HL-60 (cell line): ENCODE data around the gene TBC1D3B.

Source experiments
- DNase-seq, 2 experiments: peaks; one replicate each; pipeline ENCODE4 v3.0.0-alpha.2; 2010 to 2020; ENCODE audit warnings: low read depth in 1 of 2, low spot score in 1 of 2
- H3K27ac ChIP-seq: fragments of 250-450 bp; sonication (Bioruptor Pico); replicated peaks from 2 replicates; pipeline ENCODE4 v1.5.1; 2020; ENCODE audit warnings: mild to moderate bottlenecking, moderate library complexity
- H3K27me3 ChIP-seq: fragments of 250-450 bp; sonication (Bioruptor Pico); 2 replicates; pipeline ENCODE4 v1.5.1; 2021; ENCODE audit warnings: mild to moderate bottlenecking, moderate library complexity; ENCODE audit not compliant: insufficient read depth, poor library complexity, severe bottlenecking
- H3K4me3 ChIP-seq: replicated peaks from 2 replicates; pipeline ENCODE4 v1.5.1; 2011; ENCODE audit warnings: mild to moderate bottlenecking, control low read depth, low read length; ENCODE audit not compliant: insufficient read depth
- CTCF ChIP-seq: IDR thresholded peaks from one replicate; pipeline ENCODE4 v1.5.1; 2011; ENCODE audit warnings: low read length, control low read depth, inconsistent platforms; ENCODE audit not compliant: insufficient read depth
- GABPA ChIP-seq: IDR thresholded peaks from 2 replicates; pipeline ENCODE4 v1.6.1; 2012; ENCODE audit warnings: low read depth
- POLR2AphosphoS5 ChIP-seq: IDR thresholded peaks from 2 replicates; pipeline ENCODE4 v1.6.1; 2012; ENCODE audit warnings: low read depth
- REST ChIP-seq: IDR thresholded peaks from 2 replicates; pipeline ENCODE4 v1.6.1; 2012; ENCODE audit warnings: low read depth; ENCODE audit not compliant: insufficient replicate concordance
- SPI1 ChIP-seq: IDR thresholded peaks from 2 replicates; pipeline ENCODE4 v1.6.1; 2012; ENCODE audit warnings: low read depth, mild to moderate bottlenecking, borderline replicate concordance

The TBC1D3B gene

DNA sequence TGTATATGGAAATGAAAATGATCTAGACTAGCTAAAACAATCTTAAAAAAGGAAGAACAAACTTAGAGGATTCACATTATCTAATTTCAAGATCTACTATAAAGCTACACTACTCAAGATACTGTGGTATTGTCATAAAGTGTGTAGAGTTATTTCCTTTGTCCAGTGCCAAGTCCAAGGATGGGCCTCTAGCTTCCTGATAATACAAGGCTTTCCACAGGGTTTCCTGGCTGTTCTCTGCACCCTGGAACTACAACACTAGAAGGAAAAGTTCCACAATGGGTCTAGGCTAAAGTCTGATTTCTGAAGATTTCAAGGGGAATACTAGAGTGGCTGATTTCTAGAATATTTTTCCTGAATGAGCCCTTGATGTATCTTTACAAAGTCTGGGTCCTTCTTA lies 34.2 kb downstream of the TBC1D3B start:
- TF ChIP-seq REST (no peak), POLR2AphosphoS5 (no peak), SPI1 (no peak), CTCF (no peak), GABPA (no peak)
- no peak for DNase-seq
- H3K27me3 ChIP-seq: no peaks in the 10 kb centered on the region

GRCh38 chr17:36136439-36136838 lies 40.0 kb downstream of the TBC1D3B start:
- Histone ChIP-seq H3K27ac (peak overlapping the region; percentile 56), H3K27me3 (no peaks in the 10 kb centered on the region), H3K4me3 (no peak overlapping the region)
- TF ChIP-seq GABPA (no peak), POLR2AphosphoS5 (no peak), CTCF (no peak), REST (no peak)
- no peak for DNase-seq

More for the DNA sequence above, 34.2 kb downstream of the TBC1D3B start:
- Histone ChIP-seq H3K27ac (no peak overlapping the region), H3K4me3 (no peak overlapping the region)

GRCh38 chr17:36136036-36136435 lies 40.4 kb downstream of the TBC1D3B start:
- Histone ChIP-seq H3K27me3 (no peaks in the 10 kb centered on the region), H3K4me3 (no peak overlapping the region)
- peak in 1 of 2 experiments; percentile 57 for DNase-seq

More at GRCh38 chr17:36136036-36136435, 40.4 kb downstream of the TBC1D3B start:
- TF ChIP-seq POLR2AphosphoS5 (no peak), SPI1 (no peak; the same call in 1 of the 2 replicates), GABPA (no peak), CTCF (no peak), REST (no peak)
- H3K27ac ChIP-seq: peak overlapping the region; percentile 56
